IMR-90 (cell line): ENCODE data around the gene NOP14. TPM values are rescaled to one million over a fixed set of nuclear protein-coding genes. Genes with fewer than 3 reads are reported as not detected.

ENCODE experiments used
- ATAC-seq: fragments of 200-7000 bp; cut with Tn5 transposase; 2 replicates; pipeline ENCODE4 v1.9.1; 2020; ENCODE audit warnings: low read depth, mild to moderate bottlenecking, moderate library complexity
- BruUV-seq: library from RNA; stranded (reverse); fragments of 400-500 nt; replicated peaks from 2 replicates; lab custom pipeline; 2021; lab: Mats Ljungman, UMichigan
- CTCF ChIA-PET: fragments of 300-600 bp; formaldehyde crosslinking; extraction: SDS; loops from one replicate; lab custom pipeline; 2021; ENCODE audit warnings: antibody characterized with exemption; lab: Yijun Ruan, JAX
- POLR2A ChIA-PET: fragments of 300-600 bp; sonication (Branson Sonifier 250); formaldehyde crosslinking; loops from one replicate; lab custom pipeline; 2022; ENCODE audit warnings: antibody characterized with exemption; ENCODE audit not compliant: unreplicated experiment; lab: Charles Lee
- DNase-seq: peaks from one replicate; pipeline ENCODE4 v3.0.0; 2013
- H2AFZ ChIP-seq: replicated peaks from 2 replicates; pipeline ENCODE3; 2013; ENCODE audit warnings: low read length, mild to moderate bottlenecking; ENCODE audit not compliant: poor library complexity
- H2AK5ac ChIP-seq: 2 replicates; pipeline ENCODE4 v1.6.1; 2013; ENCODE audit warnings: low read depth, low read length, inconsistent platforms
- H2AK9ac ChIP-seq: replicated peaks from 2 replicates; pipeline ENCODE3; 2013; ENCODE audit warnings: mild to moderate bottlenecking, low read depth, low read length, moderate library complexity; ENCODE audit not compliant: poor library complexity
- H2BK120ac ChIP-seq: 2 replicates; pipeline ENCODE4 v1.6.1; 2013; ENCODE audit warnings: low read depth, low read length, inconsistent platforms
- H2BK15ac ChIP-seq: 3 replicates; pipeline ENCODE4 v1.6.1; 2013; ENCODE audit warnings: low read depth, low read length, inconsistent platforms
- H2BK20ac ChIP-seq: 2 replicates; pipeline ENCODE4 v1.6.1; 2013; ENCODE audit warnings: low read depth, mild to moderate bottlenecking, inconsistent platforms, low read length, moderate library complexity
- H2BK5ac ChIP-seq: 2 replicates; pipeline ENCODE4 v1.6.1; 2013; ENCODE audit warnings: mild to moderate bottlenecking, low read depth, low read length, inconsistent platforms; ENCODE audit not compliant: poor library complexity, severe bottlenecking
- H3K14ac ChIP-seq: replicated peaks from 2 replicates; pipeline ENCODE4 v1.6.1; 2013; ENCODE audit warnings: low read depth, low read length, inconsistent platforms
- H3K18ac ChIP-seq: 2 replicates; pipeline ENCODE4 v1.6.1; 2013; ENCODE audit warnings: low read depth, low read length, control low read depth
- H3K23ac ChIP-seq: 2 replicates; pipeline ENCODE4 v1.6.1; 2013; ENCODE audit warnings: low read depth, low read length, inconsistent platforms
- H3K27ac ChIP-seq: 2 replicates; pipeline ENCODE4 v1.5.1; 2013; ENCODE audit warnings: mild to moderate bottlenecking, control low read depth, low read length; ENCODE audit not compliant: insufficient read depth
- H3K27me3 ChIP-seq: 2 replicates; pipeline ENCODE4 v1.6.1; 2013; ENCODE audit warnings: low read length; ENCODE audit not compliant: control insufficient read depth, insufficient read depth
- H3K36me3 ChIP-seq: 2 replicates; pipeline ENCODE4 v1.6.1; 2013; ENCODE audit warnings: low read length, mixed read lengths; ENCODE audit not compliant: control insufficient read depth, insufficient read depth
- H3K4ac ChIP-seq: 2 replicates; pipeline ENCODE4 v1.6.1; 2013; ENCODE audit warnings: low read depth, low read length, inconsistent platforms
- H3K4me1 ChIP-seq: 2 replicates; pipeline ENCODE4 v1.6.1; 2013; ENCODE audit warnings: low read length, mixed read lengths; ENCODE audit not compliant: control insufficient read depth, insufficient read depth
- H3K4me2 ChIP-seq: 2 replicates; pipeline ENCODE4 v1.6.1; 2013; ENCODE audit warnings: low read depth, mild to moderate bottlenecking, control low read depth, low read length, moderate library complexity
- H3K4me3 ChIP-seq: 2 replicates; pipeline ENCODE4 v1.5.1; 2013; ENCODE audit warnings: low read depth, mild to moderate bottlenecking, control low read depth, low read length, moderate library complexity; ENCODE audit not compliant: insufficient read depth
- H3K56ac ChIP-seq: 2 replicates; pipeline ENCODE4 v1.6.1; 2013; ENCODE audit warnings: low read length, inconsistent platforms; ENCODE audit not compliant: insufficient read depth; ENCODE audit errors: extremely low read depth
- H3K79me1 ChIP-seq, 2 experiments: 2 replicates each; pipeline ENCODE4 v1.6.1; 2013; ENCODE audit warnings: low read length in 2 of 2, inconsistent platforms in 1 of 2, low read depth in 1 of 2
- H3K9ac ChIP-seq: 2 replicates; pipeline ENCODE4 v1.6.1; 2013; ENCODE audit warnings: low read depth, low read length, control low read depth
- H3K9me1 ChIP-seq: 2 replicates; pipeline ENCODE4 v1.6.1; 2013; ENCODE audit warnings: low read length, inconsistent platforms; ENCODE audit not compliant: insufficient read depth
- H3K9me3 ChIP-seq: 2 replicates; pipeline ENCODE4 v1.6.1; 2013; ENCODE audit warnings: low read length; ENCODE audit not compliant: control insufficient read depth, insufficient read depth
- H4K20me1 ChIP-seq: 2 replicates; pipeline ENCODE4 v1.6.1; 2013; ENCODE audit warnings: low read length, inconsistent platforms; ENCODE audit not compliant: insufficient read depth
- H4K5ac ChIP-seq: 2 replicates; pipeline ENCODE4 v1.6.1; 2013; ENCODE audit warnings: mild to moderate bottlenecking, low read depth, low read length, control low read depth
- H4K8ac ChIP-seq, 2 experiments: 2 replicates each; pipeline ENCODE4 v1.6.1; 2013; ENCODE audit warnings: low read depth in 2 of 2, low read length in 2 of 2, control low read depth in 1 of 2, inconsistent platforms in 1 of 2
- H4K91ac ChIP-seq: 2 replicates; pipeline ENCODE4 v1.6.1; 2013; ENCODE audit warnings: low read depth, low read length, inconsistent platforms; ENCODE audit not compliant: insufficient read depth
- CEBPB ChIP-seq: IDR thresholded peaks from 2 replicates; pipeline ENCODE4 v1.6.1; 2012; ENCODE audit warnings: low read depth, low read length, improper control_type of control experiment
- CHD1 ChIP-seq: IDR thresholded peaks from 2 replicates; pipeline ENCODE4 v1.6.1; 2012; ENCODE audit warnings: low read depth, low read length, improper control_type of control experiment
- CTCF ChIP-seq: conservative IDR thresholded peaks from 2 replicates; pipeline ENCODE4 v1.5.1; 2012; ENCODE audit warnings: mild to moderate bottlenecking, low read depth, low read length, improper control_type of control experiment
- ELK1 ChIP-seq: fragments of 150-350 bp; IDR thresholded peaks from 2 replicates; pipeline ENCODE4 v1.6.1; 2016; ENCODE audit warnings: low read depth, mild to moderate bottlenecking, low read length, moderate library complexity, borderline replicate concordance
- FOS ChIP-seq: fragments of 150-350 bp; IDR thresholded peaks from 2 replicates; pipeline ENCODE4 v1.6.1; 2016; ENCODE audit warnings: low read depth, low read length
- MAFK ChIP-seq: IDR thresholded peaks from 2 replicates; pipeline ENCODE4 v1.6.1; 2012; ENCODE audit warnings: low read depth, low read length, improper control_type of control experiment
- MAZ ChIP-seq: IDR thresholded peaks from 2 replicates; pipeline ENCODE4 v1.6.1; 2012; ENCODE audit warnings: low read depth, mild to moderate bottlenecking, low read length, improper control_type of control experiment, moderate library complexity, borderline replicate concordance
- POLR2A ChIP-seq: IDR thresholded peaks from 2 replicates; pipeline ENCODE4 v1.6.1; 2012; ENCODE audit warnings: mild to moderate bottlenecking, low read depth, low read length
- RAD21 ChIP-seq: IDR thresholded peaks from 2 replicates; pipeline ENCODE4 v1.6.1; 2012; ENCODE audit warnings: low read length, improper control_type of control experiment
- RCOR1 ChIP-seq: IDR thresholded peaks from 2 replicates; pipeline ENCODE4 v1.6.1; 2012; ENCODE audit warnings: mild to moderate bottlenecking, low read length, improper control_type of control experiment; ENCODE audit not compliant: insufficient replicate concordance
- SMC3 ChIP-seq: fragments of 150-350 bp; IDR thresholded peaks from 2 replicates; pipeline ENCODE4 v1.6.1; 2016; ENCODE audit warnings: low read depth, mild to moderate bottlenecking, antibody characterized with exemption, low read length, moderate library complexity
- USF2 ChIP-seq: fragments of 150-350 bp; IDR thresholded peaks from 2 replicates; pipeline ENCODE4 v1.6.1; 2017; ENCODE audit warnings: mild to moderate bottlenecking, antibody characterized with exemption, low read length, low read depth
- WGBS, 2 experiments: methylation state at CpG; one replicate each; pipeline versions ENCODE4 v1.1.5 to v1.1.7; 2013; ENCODE audit warnings: missing lambda C conversion rate in 2 of 2; ENCODE audit not compliant: insufficient read length in 1 of 2; ENCODE audit errors: extremely low coverage in 2 of 2; 5-methylcytosine and 5-hydroxymethylcytosine counted together
- dilution Hi-C: fragments of 300-500 bp; cut with HindIII; formaldehyde crosslinking; loops from one replicate; pipeline ENCODE4 v1.14.3; 2018; ENCODE audit warnings: low sequenced_read_pairs; ENCODE audit not compliant: unreplicated experiment
- in situ Hi-C: fragments of 300-500 bp; cut with MboI; formaldehyde crosslinking; loops from 3 replicates; pipeline ENCODE4 v1.14.3; 2019; ENCODE audit warnings: low sequenced_read_pairs, inconsistent platforms, mixed read lengths
- intact Hi-C: fragments of 100-400 bp; cut with micrococcal nuclease; formaldehyde crosslinking; loops from 2 replicates; pipeline ENCODE4 v1.10.0; 2022
- polyA plus RNA-seq, 3 experiments: library from polyadenylated mRNA; depleted of rRNA; stranded (reverse); fragments of >200 nt; gene quantifications; 2 replicates each; pipeline ENCODE4 v1.2.3, GENCODE V29; 2012; ENCODE audit warnings: low replicate concordance in 1 of 3
- total RNA-seq: library from RNA; depleted of rRNA; stranded (reverse); fragments of >200 nt; gene quantifications from 2 replicates; pipeline ENCODE4 v1.2.3, GENCODE V29; 2012

The NOP14 gene
- total and polyA plus RNA-seq, 2 of the 4 experiments (the other 2 are of a cell fraction), result 10.9 to 12.6 TPM

- Histone ChIP-seq H2BK5ac (peak overlapping the region; percentile 49), H3K14ac (peak overlapping the region; percentile 3), H3K23ac (no peak overlapping the region), H3K9me1 (peaks cover 12% of the 10 kb centered on the region; the same call in 1 of the 2 replicates), H3K4me3 (no peak overlapping the region), H2BK20ac (no peak overlapping the region), H3K36me3 (peaks cover 51% of the 10 kb centered on the region), H2AFZ (no peak overlapping the region), H3K79me1 (peaks cover 14 to 54% of the 10 kb centered on the region in 2 experiments), H2BK15ac (no peak overlapping the region; the same call in 2 of the 3 replicates), H4K8ac (peak overlapping the region in 1 of 2 experiments; percentile 11; a peak in 2 of 4 replicates), H3K18ac (no peak overlapping the region), H3K4me2 (no peak overlapping the region), H4K20me1 (peaks cover 16% of the 10 kb centered on the region; the same call in 1 of the 2 replicates), H2AK5ac (peak overlapping the region; percentile 78; the same call in 1 of the 2 replicates), H3K56ac (no peak overlapping the region), H2BK120ac (no peak overlapping the region), H4K91ac (peak overlapping the region; percentile 77), H3K27me3 (no peaks in the 10 kb centered on the region), H3K4me1 (peaks cover 4% of the 10 kb centered on the region; the same call in 1 of the 2 replicates), H3K9ac (no peak overlapping the region), H2AK9ac (peak overlapping the region; percentile 84), H3K4ac (peak overlapping the region; percentile 42), H3K27ac (peak overlapping the region; percentile 32; the same call in 1 of the 2 replicates), H3K9me3 (no peaks in the 10 kb centered on the region), H4K5ac (no peak overlapping the region; the same call in 1 of the 2 replicates)
- in situ Hi-C loops (no loop called here), dilution Hi-C loops (no loop called here), intact Hi-C loops (no loop called here)
- no TSS peak for BruUV-seq
- TF ChIP-seq CEBPB (no peak), USF2 (no peak), MAZ (no peak), SMC3 (no peak), MAFK (no peak), FOS (no peak), POLR2A (no peak), CTCF (no peak), CHD1 (no peak), RCOR1 (no peak), RAD21 (no peak), ELK1 (no peak)
- WGBS, 2 experiments, result 99% methylated on average over 9 of the region's 10 CpGs; no CpG with 5 or more reads in 1 of the 2 experiments
- ChIA-PET CTCF (no interaction called here), POLR2A (no interaction called here)
- peak; percentile 16 for ATAC-seq
- peak; percentile 55 for DNase-seq
Measured at GRCh38 chr4:2923141-2923551, 40.1 kb downstream of the NOP14 start.
